A673 (cell line): Measurements from ENCODE around the gene FBN1. TPM values are rescaled to one million over a fixed set of nuclear protein-coding genes. Genes with fewer than 3 reads are reported as not detected.

Experiments used
- BruUV-seq: library from RNA; stranded (reverse); fragments of 400-500 nt; replicated peaks from 2 replicates; lab custom pipeline; 2021; lab: Mats Ljungman, UMichigan
- CTCF ChIA-PET: fragments of 300-600 bp; sonication (Branson Sonifier 250); formaldehyde crosslinking; loops from one replicate; lab custom pipeline; 2022; ENCODE audit warnings: antibody characterized with exemption; lab: Charles Lee
- POLR2A ChIA-PET: fragments of 300-600 bp; sonication (Branson Sonifier 250); formaldehyde crosslinking; loops from one replicate; lab custom pipeline; 2022; ENCODE audit warnings: antibody characterized with exemption; ENCODE audit not compliant: low non-redundant PET; lab: Charles Lee
- DNase-seq: peaks from one replicate; pipeline ENCODE4 v3.0.0-alpha.2; 2015; ENCODE audit warnings: low spot score
- H3K27ac ChIP-seq: fragments of 200-600 bp; sonication (generic); 2 replicates; pipeline ENCODE4 v1.5.1; 2016; ENCODE audit warnings: mixed run types, low read depth, mild to moderate bottlenecking, mixed read lengths, antibody characterized with exemption, low read length; ENCODE audit not compliant: poor library complexity, severe bottlenecking
- H3K27me3 ChIP-seq: fragments of 200-600 bp; sonication (generic); replicated peaks from 2 replicates; pipeline ENCODE4 v1.6.1; 2017; ENCODE audit warnings: mixed run types, low read depth, mild to moderate bottlenecking, mixed read lengths, antibody characterized with exemption, low read length; ENCODE audit not compliant: insufficient read depth, poor library complexity
- H3K36me3 ChIP-seq: fragments of 200-600 bp; sonication (generic); 2 replicates; pipeline ENCODE4 v1.6.1; 2016; ENCODE audit warnings: mixed run types, mild to moderate bottlenecking, mixed read lengths, antibody characterized with exemption, low read length; ENCODE audit not compliant: insufficient read depth, poor library complexity, severe bottlenecking
- H3K4me1 ChIP-seq: fragments of 200-600 bp; sonication (generic); 2 replicates; pipeline ENCODE4 v1.6.1; 2017; ENCODE audit warnings: mixed run types, mild to moderate bottlenecking, mixed read lengths, antibody characterized with exemption, low read length; ENCODE audit not compliant: insufficient read depth, poor library complexity, severe bottlenecking
- H3K4me3 ChIP-seq: fragments of 200-600 bp; sonication (generic); 2 replicates; pipeline ENCODE4 v1.5.1; 2016; ENCODE audit warnings: low read depth, mixed run types, mild to moderate bottlenecking, mixed read lengths, low read length; ENCODE audit not compliant: poor library complexity, severe bottlenecking
- H3K9me3 ChIP-seq: fragments of 200-600 bp; sonication (generic); 2 replicates; pipeline ENCODE4 v1.6.1; 2016; ENCODE audit warnings: mixed run types, low read depth, mild to moderate bottlenecking, mixed read lengths, antibody characterized with exemption, low read length; ENCODE audit not compliant: poor library complexity, severe bottlenecking
- CTCF ChIP-seq: fragments of 300-800, 200-600 bp; sonication (generic); conservative IDR thresholded peaks from 2 replicates; pipeline ENCODE4 v1.5.1; 2017; ENCODE audit warnings: low read depth, mild to moderate bottlenecking, antibody characterized with exemption, low read length, moderate library complexity, mixed read lengths
- EZH2 ChIP-seq: fragments of 200-600 bp; sonication (generic); IDR thresholded peaks from 2 replicates; pipeline ENCODE4 v1.6.1; 2017; ENCODE audit warnings: borderline replicate concordance, low read depth, mild to moderate bottlenecking, mixed read lengths, antibody characterized with exemption, low read length; ENCODE audit not compliant: poor library complexity, severe bottlenecking
- intact Hi-C: fragments of 100-400 bp; cut with micrococcal nuclease; formaldehyde crosslinking; loops from one replicate; pipeline ENCODE4 v1.10.0; 2022; ENCODE audit not compliant: unreplicated experiment
- total RNA-seq: library from RNA; stranded (reverse); gene quantifications from 2 replicates; pipeline ENCODE4 v1.2.3, GENCODE V29; 2021

The FBN1 gene
- total RNA-seq, 1 experiment from 2014 or later: 25.4 TPM

GRCh38 chr15:48574187-48574586 is 71.3 kb downstream of the FBN1 start:
- Histone ChIP-seq H3K9me3 (no peaks in the 10 kb centered on the region), H3K4me1 (no peaks in the 10 kb centered on the region), H3K4me3 (no peak overlapping the region), H3K36me3 (no peaks in the 10 kb centered on the region), H3K27ac (no peak overlapping the region), H3K27me3 (no peaks in the 10 kb centered on the region)
- POLR2A ChIA-PET: no interaction called here
- intact Hi-C loops: no loop called here
- DNase-seq: no peak
- TF ChIP-seq CTCF: no peak
- TF ChIP-seq EZH2: no peak
- CTCF ChIA-PET: no interaction called here
- BruUV-seq: no TSS peak

GRCh38 chr15:48573780-48574179 is 71.7 kb downstream of the FBN1 start:
- BruUV-seq: no TSS peak
- POLR2A ChIA-PET: no interaction called here
- H3K27ac ChIP-seq: no peak overlapping the region
- intact Hi-C loops: no loop called here
- TF ChIP-seq EZH2 (no peak), CTCF (no peak)
- no peak overlapping the region for H3K4me3 ChIP-seq
- H3K36me3 ChIP-seq: no peaks in the 10 kb centered on the region
- H3K27me3 ChIP-seq: no peaks in the 10 kb centered on the region
- DNase-seq: no peak
- H3K4me1 ChIP-seq: no peaks in the 10 kb centered on the region
- CTCF ChIA-PET: no interaction called here
- H3K9me3 ChIP-seq: no peaks in the 10 kb centered on the region

- CTCF ChIA-PET: no interaction called here
- POLR2A ChIA-PET: no interaction called here
- Histone ChIP-seq H3K27ac (no peak overlapping the region), H3K4me3 (no peak overlapping the region), H3K27me3 (no peaks in the 10 kb centered on the region), H3K9me3 (no peaks in the 10 kb centered on the region), H3K36me3 (no peaks in the 10 kb centered on the region), H3K4me1 (no peaks in the 10 kb centered on the region)
- BruUV-seq: no TSS peak
- TF ChIP-seq CTCF (no peak), EZH2 (no peak)
- no peak for DNase-seq
- intact Hi-C loops: no loop called here
These were observed 72.7 kb downstream of the FBN1 start for GRCh38 chr15:48572823-48573222.
